ENCODE measurements around the gene JUP. TPM values are rescaled to one million over a fixed set of nuclear protein-coding genes. Genes with fewer than 3 reads are reported as not detected.

JUP gene
- total and polyA plus RNA-seq, 2 of the 13 experiments (the other 11 are each of a cell fraction or from before 2014, with no cell fraction given) = 12.1 to 20.6 TPM

DNA sequence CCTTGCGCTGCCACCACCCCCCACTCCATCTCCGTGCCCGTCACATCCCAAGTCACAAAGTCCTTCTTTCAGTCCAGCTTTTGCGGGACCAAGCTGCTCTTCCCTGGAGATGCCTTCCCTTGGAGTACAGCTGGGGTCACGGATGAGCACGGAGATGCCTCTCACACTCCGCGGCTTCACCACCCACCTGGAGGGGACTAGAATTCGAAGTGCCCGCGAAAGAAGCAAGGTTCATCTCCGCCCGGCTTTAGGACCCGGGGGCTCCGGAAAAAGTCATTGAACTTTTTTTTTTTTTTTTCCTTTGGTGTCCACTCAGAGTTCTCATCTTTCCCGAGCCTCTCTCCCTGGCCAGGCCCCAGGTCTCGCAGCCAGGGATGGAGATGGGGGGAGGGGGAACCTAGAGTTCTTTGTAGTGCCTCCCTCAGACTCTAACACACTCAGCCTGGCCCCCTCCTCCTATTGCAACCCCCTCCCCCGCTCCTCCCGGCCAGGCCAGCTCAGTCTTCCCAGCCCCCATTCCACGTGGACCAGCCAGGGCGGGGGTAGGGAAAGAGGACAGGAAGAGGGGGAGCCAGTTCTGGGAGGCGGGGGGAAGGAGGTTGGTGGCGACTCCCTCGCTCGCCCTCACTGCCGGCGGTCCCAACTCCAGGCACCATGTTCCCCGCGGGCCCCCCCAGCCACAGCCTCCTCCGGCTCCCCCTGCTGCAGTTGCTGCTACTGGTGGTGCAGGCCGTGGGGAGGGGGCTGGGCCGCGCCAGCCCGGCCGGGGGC is 26.1 kb upstream of the JUP start, which contains the start of gene FKBP10 (continued):
- TF ChIP-seq PREB (CRISPR knock-in tag; IDR thresholded peaks at IDR 0.05) = no peak
- TF ChIP-seq ZNF513 (CRISPR knock-in tag; conservative IDR thresholded peaks at IDR 0.05) = no peak
- TF ChIP-seq ZNF674 (CRISPR knock-in tag; IDR thresholded peaks at IDR 0.05; ENCODE audit: low read depth) = no peak
- TF ChIP-seq MTF2 (CRISPR knock-in tag; IDR thresholded peaks at IDR 0.05; ENCODE audit: borderline replicate concordance) = no peak
- TF ChIP-seq REPIN1 (CRISPR knock-in tag; IDR thresholded peaks at IDR 0.05; ENCODE audit: borderline replicate concordance, low read depth) = peak; percentile 74
- no peak for TF ChIP-seq ZNF431 (CRISPR knock-in tag; IDR thresholded peaks at IDR 0.05; ENCODE audit: borderline replicate concordance, low read depth)
- TF ChIP-seq ZNF20 (CRISPR knock-in tag; IDR thresholded peaks at IDR 0.05) = 0 out of 2 replicates have a peak, but pooled peaks have one; percentile 74
- no peak for TF ChIP-seq BCLAF1 (IDR thresholded peaks at IDR 0.05)
- peak; percentile 85; the same call in 2 of the 3 replicates for TF ChIP-seq MXI1 (IDR thresholded peaks at IDR 0.05; ENCODE audit: borderline replicate concordance, low read depth, low read length)
- no peak; the same call in 1 of the 2 replicates for TF ChIP-seq ZC3H13 (CRISPR knock-in tag; IDR thresholded peaks at IDR 0.05)
- no peak for TF ChIP-seq ZNF792 (CRISPR knock-in tag; IDR thresholded peaks at IDR 0.05)
- TF ChIP-seq MIER3 (CRISPR knock-in tag; IDR thresholded peaks at IDR 0.05; ENCODE audit: borderline replicate concordance) = no peak
- peak; percentile 31; the same call in 1 of the 2 replicates for TF ChIP-seq ZNF263 (CRISPR knock-in tag; IDR thresholded peaks at IDR 0.05)
- no peak for TF ChIP-seq ZBTB25 (CRISPR knock-in tag; IDR thresholded peaks at IDR 0.05)
- TF ChIP-seq ZNF646 (CRISPR knock-in tag; IDR thresholded peaks at IDR 0.05) = no peak
